GM19025 (cell line): Measurements from ENCODE around the gene KRT33B.

Experiments used
- ATAC-seq: cut with Tn5 transposase; IDR thresholded peaks from one replicate; pipeline ENCODE4 v1.9.1; 2021; ENCODE audit warnings: mild to moderate bottlenecking, low read depth, moderate library complexity; ENCODE audit not compliant: unreplicated experiment

The KRT33B gene

DNA sequence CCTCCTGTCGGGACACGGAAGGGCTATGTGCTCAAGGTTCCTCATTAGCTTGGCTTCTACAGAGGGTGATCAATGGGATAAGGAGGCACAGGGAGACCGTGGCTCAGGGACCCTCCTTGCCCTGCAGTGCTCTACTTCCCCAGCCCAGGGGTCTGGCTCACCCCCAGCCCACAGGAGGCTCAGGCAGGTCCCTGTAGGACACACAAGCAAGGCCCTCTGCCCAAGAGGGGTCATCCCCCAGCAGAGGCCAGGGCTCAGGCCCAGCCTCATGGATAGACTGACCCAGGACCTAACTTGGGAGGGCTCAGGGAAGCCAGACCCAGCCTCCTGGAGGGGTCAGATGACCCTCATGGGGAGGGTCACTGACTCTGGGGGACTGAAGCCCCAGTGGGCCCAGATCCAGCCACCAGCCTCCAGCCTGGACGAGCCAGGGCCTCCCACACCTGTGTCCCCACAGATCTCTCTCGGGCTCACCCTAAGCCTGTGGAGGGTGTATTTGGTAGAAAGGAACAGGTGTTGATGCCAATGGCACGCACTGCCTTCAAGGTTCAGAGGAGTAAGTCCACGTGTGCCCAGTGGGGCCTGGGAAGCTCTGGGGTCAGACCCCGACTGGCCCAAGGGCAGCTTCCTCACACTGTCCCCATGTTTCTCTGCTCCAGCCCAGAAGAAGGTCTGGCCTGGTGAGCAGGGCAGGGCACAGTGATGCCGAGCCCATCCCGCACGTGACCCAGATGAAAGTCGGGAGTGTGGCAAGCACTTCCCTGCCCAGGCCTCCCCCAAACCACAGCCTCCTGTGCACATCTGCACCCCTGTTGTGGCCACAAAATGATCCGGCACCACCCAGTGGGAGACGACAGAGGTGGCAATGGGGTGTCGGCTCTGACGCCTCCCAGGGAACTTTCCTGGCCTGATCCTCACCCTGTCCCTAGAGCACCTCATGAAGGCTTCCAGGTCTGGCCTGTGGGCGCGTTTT lies 43.2 kb downstream of the KRT33B start:
- ATAC-seq = no peak

DNA sequence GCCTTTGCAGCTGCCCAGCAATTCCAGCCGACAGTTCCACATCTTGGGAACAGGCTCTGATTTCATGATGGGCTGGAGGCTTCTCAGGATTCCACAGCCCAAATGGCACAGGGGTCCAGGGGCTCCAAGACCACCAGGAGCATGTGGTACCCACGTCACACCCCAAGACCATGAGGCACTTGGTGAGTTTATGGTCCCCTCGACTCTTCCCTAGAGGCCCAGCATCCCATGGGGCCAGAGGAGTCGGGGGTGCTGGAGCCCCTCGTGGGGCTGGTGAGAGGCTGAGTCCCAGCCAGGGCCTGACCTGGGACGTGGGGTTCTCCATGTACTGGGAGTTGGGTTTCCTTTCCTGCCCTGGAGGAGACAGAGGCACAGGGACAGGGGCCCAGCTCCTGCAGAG lies 44.0 kb downstream of the KRT33B start:
- no peak for ATAC-seq

DNA sequence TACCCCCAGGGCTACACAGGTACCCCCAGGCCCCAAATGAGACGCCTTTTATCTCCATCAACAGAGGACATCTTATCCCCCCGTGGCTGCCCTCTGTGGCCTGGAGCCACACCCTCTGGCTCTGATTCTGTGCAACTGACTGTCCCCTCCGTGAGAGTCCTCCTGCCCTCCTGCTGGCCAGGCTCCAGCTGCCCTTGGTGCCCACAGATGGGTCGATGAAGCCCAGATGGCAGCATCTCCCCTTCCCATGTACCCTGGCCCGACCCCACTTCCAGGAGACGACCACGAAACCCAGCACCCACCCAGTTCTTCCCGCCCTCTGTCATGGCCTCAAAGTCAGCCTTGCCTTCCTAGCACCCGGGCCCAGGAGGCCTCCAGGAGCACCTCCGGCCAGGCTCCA lies 44.5 kb downstream of the KRT33B start:
- no peak for ATAC-seq

DNA sequence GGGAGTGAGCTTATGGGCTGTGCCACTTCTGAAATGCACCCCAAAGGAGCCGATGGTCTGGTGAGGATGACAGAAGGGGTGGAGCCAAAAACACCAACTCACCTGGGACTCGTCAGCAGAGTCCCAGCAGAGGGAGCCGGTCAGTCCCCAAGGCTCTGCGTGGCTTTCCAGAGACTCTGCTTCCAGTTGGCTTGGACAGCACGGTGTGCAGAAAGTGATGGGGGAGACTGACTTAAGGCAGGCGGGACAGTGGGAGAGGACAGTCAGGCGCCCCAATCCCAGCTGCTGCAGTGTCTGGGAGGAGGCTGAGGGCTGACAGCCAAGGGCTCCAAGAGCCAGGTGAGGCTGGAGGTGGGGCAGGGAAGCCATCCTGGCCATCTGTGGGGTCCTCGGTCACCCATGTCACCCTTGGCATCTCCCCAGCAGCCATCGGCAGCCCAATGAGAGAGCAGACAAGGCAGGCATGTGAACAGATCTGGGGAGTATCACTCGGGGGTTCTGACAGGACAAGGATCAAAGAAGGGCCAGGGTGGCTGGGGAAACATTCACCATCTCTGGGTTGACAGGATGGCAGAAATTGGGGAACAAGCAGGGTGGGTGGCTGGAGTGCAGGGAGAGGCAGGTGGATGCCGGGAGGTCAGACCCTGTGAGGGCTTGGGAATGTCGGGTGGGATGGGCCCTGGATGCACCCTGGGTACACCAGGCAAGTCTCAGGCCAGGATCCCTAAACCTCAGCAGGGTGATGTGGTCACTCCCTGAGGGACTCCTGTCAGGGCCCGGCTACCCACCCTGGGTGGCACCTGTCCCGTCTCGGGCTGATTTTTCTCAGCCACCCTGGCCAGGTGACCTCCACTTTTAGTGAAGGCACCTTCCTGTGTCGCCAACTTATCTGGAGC lies 45.2 kb downstream of the KRT33B start:
- no peak for ATAC-seq

DNA sequence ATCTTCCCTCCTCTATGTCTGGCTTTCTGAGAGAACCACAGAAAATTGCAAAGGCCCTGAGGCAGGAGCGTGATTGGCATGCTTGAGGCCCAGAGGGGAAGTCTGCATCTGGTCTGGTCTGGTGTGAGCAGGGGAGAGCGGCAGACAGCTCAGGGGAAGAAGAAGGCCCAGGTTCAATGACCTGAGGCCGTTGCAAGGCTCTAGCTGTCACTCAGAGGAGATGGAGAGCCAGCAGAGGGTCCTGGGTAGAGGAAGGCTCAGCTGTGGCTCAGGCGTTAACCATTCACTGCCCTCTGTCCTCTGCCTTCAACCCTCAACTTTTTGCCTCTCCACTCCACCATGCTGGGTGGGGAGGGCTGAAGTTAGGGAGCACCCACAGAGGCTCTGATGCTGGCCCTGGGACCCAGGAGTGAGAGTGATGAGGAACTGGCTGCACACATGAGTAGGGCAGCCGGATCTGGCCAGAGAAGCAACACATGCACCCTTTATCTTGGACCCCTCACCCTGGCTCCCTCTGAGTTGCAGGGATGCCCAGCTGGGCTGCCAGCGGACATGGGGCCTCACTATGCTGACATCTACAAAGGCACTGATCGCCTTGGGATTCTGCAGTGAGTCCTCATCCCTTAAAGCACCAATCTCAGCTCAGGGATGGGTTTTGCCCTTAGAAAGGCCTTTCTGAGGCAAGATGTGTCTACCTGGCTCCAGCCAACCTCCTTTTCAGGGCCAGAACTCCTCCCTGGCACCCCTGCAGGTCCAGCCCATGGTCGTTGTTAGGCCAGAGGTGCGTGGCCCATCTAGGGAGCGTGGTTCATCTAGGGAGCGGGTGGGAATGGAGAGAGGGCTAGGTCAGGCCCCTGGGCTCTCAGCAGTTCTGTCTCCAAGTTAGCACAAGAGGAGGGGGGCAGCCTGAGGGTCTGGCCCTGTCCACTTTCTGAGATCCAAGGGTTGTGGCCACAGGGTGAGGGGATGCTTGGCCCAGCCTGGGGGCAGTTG lies 46.4 kb downstream of the KRT33B start:
- ATAC-seq = no peak

DNA sequence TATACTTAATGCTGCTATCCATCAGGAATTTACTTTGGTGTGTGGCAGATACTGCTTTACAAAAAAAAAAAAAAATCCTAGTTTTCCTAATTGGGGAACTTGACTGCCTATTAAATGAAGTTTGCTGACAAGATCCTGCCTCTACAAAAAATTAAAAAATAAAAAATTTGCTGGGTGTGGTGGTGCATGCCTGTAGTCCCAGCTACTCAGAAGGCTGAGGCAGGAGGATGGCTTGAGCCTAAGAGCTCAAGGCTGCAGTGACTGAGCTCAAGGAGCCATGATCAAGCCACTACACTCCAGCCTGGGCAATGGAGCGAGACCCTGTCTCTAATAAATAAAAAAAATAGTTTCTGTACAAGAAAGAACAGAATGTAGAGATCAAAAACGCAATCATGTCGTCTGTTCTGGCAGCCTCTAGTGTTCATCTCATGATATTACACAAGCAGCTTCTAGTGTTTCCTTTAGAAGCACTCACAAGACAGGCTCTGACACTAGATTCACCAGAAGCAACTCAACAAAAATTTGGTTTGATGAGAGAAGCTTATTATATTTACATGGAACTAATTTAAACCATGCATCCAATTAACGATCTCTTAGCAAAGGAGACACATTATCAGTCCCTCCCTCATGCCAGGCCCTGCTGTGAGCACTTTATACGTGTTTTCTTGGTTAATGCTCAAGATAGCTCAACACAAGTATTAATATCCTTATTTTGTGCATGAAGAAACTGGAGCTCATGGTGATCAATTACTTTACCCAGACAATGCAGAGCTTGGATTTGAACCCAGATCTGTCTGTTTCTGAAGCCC lies 47.3 kb downstream of the KRT33B start:
- ATAC-seq = no peak

DNA sequence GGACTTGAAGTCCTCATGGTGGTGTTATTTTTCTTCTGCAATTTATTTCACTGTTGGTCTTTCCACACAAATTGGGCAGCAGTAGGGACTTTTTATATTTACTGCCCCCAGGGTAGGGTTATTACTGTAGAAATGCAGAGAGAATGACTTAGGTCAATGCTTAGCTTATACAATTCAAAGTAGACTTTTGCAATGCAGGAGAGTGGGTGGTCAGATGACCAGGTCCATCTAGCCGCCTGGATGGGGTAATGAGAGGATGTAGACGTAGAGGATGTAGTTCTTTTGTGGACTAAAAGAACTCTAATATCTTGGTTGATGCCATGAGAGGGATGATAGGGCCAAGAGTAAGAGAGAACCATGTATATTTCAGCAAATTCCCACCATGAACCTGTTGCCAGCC lies 51.4 kb downstream of the KRT33B start:
- no peak for ATAC-seq

DNA sequence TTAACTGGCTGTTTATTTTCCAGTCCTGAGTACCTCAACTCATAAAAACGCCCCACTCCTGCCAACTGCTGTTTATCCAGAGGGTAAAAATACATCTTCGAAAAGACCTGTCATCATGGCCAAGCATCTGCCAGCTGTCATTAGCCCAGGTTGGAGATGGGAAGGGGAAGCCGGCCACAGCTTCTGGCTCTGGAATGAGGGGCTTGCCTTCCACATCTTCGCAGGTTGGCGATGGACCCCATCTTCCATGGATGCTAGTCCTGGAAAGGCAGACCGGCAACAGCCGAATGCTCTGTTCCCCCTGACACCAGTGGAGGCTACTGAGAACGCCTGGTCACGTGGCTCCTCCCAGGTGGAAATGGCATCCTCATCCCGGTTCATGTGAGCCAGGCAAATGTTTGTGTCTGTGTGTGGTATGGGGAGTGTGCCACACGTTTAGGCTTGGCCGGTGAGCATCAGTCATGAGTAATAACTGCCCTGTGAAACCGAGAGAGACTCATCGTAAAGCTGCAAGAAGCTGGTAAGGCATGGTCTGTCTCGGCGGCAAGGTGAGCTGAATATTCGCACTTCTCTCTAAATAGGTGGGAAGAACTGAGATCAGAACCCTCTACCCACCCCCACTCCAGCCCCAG lies 53.7 kb downstream of the KRT33B start:
- no peak for ATAC-seq

DNA sequence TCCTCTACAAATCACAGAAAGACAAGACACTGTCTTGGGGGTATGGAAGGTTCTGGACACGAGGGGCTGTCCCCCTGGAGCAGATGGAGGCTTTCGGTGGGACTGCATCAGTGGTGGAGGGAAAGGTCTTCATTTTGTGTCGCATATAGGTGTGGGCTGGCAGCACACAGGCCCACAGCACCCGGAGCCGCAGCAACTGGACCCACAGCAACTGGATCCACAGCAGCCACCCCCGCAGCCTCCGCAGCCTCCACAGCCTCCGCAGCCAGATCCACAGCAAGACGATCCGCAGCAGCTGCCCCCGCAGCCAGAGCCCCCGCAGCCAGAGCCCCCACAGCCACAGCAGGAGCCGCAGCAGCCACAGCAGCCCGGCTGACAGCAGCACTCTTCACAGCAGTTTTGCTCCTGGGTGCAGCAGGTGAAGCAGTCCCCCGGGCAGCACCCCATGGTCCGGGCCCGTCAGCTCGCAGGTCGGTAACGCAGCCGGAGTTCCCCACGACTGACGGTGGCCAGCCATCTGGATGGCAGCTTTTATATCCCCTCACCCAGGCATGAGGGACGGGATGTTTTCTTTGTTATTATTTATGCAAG lies 54.3 kb downstream of the KRT33B start, which contains the start of gene KRTAP17-1:
Gene KRTAP17-1, minus strand, starts transcription at position 507 of the 591 bp plus-strand sequence. Its CDS starts 60 bp downstream, at position 447.
- ATAC-seq = no peak
